Ishikawa (cell line): ENCODE data around the gene HSPA4L.

Experiments
- CEBPB ChIP-seq: IDR thresholded peaks from 2 replicates; pipeline ENCODE4 v1.6.1; 2012
- EP300 ChIP-seq: IDR thresholded peaks from 2 replicates; pipeline ENCODE4 v1.6.1; 2012; ENCODE audit warnings: borderline replicate concordance
- TAF1 ChIP-seq: IDR thresholded peaks from 2 replicates; pipeline ENCODE4 v1.6.1; 2012; ENCODE audit warnings: low read depth, mild to moderate bottlenecking
- TF ChIP-seq, protein P1 (sequence below): IDR thresholded peaks from 2 replicates; pipeline ENCODE4 v1.6.1; 2012

DNA sequence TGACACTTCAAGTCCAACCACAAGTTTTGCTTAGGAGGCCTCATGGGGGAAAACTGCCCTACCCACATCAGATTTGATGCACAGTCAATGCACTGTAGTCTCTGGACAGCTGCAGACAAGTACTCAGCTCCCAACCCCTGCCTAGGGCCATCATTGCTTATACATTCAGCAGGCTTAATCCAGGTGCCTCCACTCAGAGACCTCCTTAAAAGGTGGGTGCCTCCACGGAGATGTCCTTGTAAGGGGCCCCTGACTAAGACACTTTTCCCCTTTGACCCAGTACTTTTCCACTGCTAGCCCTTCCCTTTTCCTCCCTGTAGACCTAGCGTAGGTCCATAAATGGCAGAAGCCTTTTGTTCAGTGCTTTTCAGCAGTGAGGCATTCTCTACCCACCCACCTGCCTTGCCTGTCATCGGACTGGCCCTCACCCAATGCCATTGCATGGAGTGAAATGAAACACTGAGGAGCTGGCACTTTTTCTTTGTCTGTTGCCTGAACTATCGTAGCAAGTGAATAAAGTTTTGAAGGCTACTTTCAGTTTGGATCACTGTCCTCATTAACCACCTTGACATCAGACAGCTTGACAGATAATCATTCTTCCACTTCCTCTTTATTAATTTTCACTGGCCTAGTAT, 74.8 kb downstream of the HSPA4L start:
- TF ChIP-seq, protein P1, sequence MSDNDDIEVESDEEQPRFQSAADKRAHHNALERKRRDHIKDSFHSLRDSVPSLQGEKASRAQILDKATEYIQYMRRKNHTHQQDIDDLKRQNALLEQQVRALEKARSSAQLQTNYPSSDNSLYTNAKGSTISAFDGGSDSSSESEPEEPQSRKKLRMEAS = no peak
- TF ChIP-seq EP300 = no peak
- no peak for TF ChIP-seq CEBPB
- no peak for TF ChIP-seq TAF1
